ENCODE data around the gene ATP9B.

The ATP9B gene

DNA sequence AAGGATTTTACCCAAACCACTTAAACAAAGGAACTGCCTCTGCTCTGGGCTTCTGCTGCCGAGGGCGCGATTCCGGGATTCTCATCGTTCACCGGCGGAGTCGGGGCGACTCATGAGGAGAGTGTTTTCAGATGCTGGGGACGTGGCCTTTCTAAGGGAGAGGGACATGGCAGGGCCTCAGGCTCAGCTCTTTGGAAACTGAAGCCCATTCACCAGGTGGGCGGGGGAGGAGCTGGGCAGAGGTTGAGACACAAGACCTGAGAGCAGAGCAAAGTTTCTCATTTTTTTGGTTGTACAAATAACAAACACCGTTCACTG lies 356.3 kb downstream of the ATP9B start:
- no peak for TF ChIP-seq ZFX (IDR thresholded peaks at IDR 0.05; ENCODE audit: borderline replicate concordance)
- TF ChIP-seq CTCF (IDR thresholded peaks at IDR 0.05) = no peak
- H3K27ac ChIP-seq = no peak overlapping the region

DNA sequence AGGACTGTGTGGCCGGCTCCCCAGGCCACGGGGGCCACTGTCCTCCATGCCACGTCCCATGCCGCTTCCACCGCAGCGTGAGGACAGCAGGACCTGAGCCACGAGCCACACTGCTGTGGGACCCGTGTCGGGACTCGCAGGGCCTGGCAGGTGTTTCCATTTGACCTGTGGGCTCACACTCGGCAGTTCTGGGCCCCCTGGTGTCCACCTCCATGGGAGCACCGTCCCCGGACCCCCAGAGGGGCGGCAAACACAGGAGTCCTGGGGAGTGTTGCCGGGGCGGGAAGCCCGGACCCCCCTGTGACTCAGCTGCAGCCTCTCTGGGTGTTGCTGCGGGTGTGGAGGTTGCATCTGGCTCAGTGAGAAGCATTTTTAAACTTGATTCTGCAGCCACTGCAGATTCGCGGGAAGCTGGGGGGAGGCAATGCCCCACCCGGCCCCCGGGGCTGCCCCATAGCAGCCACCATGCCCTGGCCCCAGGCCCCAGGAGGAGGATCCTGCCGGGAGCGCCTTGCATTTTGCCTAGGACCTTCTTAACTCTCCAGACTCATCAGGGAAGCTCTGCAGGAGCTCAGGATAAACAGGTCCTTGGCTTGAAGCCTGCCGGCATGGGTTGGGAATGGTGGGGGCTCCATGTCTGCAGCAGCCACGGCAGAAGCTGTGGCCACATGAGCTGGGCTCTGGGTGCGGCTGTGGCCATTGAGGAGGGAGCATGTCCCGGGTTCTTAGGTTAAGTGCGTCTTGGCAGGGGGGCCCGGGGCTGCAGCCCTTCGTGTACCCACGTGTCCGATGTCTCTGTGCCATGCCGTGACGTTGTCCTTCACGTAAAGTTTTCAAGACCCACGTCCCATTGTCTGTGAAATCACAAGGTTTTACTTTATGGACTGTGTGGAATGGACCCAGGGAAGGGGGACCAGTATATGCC lies 357.4 kb downstream of the ATP9B start:
- TF ChIP-seq ZFX (IDR thresholded peaks at IDR 0.05; ENCODE audit: borderline replicate concordance) = no peak
- TF ChIP-seq CTCF (IDR thresholded peaks at IDR 0.05) = no peak
- H3K27ac ChIP-seq = no peak overlapping the region

DNA sequence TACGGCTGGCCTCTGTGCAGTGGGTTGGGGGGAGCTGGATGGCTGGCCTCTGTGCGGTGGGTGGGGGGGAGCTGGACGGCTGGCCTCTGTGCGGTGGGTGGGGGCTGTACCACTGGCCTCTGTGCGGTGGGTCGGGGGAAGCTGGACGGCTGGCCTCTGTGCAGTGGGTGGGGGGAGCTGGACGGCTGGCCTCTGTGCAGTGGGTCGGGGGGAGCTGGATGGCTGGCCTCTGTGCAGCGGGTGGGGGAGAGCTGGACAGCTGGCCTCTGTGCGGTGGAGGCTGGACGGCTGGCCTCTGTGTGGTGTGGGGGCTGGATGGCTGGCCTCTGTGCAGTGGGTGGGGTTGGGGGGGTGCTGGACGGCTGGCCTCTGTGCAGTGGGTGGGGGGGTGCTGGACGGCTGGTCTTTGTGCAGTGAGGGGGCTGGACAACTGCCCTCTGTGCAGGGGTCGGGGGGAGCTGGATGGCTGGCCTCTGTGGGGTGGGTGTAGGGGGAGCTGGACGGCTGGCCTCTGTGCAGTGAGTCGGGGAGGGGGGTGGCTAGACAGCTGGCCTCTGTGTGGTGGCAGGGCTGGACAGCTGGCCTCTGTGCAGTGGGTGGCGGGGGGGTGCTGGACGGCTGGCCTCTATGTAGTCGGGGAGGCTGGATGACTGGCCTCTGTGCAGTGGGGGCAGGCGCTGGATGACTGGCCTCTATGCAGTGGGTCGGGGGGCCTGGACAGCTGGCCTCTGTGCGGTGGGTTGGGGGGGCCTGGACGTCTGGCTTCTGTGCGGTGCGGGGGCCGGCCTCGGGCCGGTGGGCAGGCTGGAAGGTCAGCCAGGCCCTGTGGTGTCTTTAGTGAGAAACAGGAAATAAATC lies 358.4 kb downstream of the ATP9B start:
- H3K27ac ChIP-seq = no peak overlapping the region
- TF ChIP-seq CTCF (IDR thresholded peaks at IDR 0.05) (no peak), ZFX (IDR thresholded peaks at IDR 0.05; ENCODE audit: borderline replicate concordance) (no peak)
